Measurements from ENCODE around the gene PLXNA3.

PLXNA3 gene

DNA sequence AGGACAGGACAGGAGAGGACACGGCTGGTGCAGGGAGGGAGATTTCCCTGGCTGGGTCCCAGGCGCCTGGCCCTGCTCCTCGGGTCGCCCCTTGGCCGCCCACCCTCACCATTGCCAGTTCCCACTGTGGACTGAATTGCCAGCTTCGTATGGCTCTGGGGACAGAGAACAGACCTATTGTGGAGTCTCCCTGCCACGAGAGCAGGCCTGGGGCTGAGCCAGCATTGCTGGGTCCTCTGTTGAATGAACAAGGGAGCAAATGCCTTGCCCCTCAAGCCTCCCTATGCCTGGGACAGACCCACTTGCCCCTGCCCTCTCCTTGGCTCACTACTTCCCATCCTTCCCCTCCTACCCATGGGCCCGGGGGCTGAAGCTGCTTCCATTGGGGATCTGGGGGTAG is 4.3 kb downstream of the PLXNA3 start:
- no peak for DNase-seq

DNA sequence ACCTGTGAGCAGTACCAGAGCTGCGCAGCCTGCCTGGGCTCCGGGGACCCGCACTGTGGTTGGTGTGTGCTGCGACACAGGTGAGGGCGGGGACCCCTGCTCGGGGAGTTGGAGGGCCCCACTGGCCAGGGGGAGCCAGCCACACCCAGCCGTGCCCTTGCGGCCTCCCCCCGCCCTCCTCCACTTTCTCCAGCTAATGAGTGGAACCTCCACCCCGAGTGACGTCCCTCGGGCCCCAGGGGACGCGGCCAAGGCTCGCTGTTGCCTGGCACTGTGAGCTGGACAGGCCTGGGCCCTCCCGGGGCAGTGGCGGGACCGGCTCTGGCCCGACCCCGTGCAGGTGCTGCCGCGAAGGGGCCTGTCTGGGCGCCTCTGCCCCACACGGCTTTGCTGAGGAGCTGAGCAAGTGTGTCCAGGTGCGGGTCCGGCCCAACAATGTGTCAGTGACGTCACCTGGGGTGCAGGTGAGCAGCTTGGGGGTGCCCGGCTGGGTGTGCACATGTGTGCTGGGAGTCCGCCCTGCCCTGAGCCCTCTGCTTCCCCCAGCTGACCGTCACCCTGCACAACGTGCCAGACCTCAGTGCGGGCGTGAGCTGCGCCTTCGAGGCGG is 5.6 kb downstream of the PLXNA3 start:
- no peak for DNase-seq

DNA sequence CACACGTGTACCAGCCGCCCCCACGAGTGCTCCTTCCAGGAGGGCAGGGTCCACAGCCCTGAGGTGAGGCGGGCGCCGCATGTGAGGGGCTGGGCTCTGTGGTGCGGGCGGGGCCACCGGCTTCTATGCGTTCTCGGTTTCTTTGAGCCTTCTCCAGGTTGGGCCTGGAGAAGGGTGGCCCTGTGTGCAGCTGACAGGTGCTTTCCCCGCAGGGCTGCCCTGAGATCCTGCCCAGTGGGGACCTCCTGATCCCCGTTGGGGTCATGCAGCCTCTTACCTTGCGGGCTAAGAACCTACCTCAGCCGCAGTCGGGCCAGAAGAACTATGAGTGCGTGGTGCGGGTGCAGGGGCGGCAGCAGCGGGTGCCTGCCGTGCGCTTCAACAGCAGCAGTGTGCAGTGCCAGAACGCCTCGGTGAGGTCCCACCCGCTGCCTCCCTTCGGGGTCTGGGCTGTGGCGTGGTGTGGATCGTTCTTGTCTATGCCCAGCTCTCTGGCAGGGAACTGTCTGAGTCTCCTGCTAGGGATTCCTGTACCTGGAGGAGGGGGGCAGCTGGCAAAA is 6.8 kb downstream of the PLXNA3 start:
- no peak for DNase-seq

DNA sequence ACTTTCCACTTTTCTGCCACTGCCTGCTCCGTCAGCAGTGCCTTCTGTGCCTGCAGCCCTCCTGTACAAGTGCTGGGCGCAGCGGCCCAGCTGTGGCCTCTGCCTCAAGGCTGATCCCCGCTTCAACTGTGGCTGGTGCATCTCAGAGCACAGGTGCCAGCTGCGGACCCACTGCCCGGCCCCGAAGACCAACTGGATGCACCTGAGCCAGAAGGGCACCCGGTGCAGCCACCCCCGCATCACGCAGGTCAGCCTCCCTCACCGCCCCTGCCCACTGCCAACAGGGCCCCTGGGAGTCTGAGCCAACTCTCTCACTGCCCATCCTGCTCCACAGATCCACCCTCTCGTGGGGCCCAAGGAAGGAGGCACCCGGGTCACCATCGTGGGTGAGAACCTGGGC is 7.5 kb downstream of the PLXNA3 start:
- no peak for DNase-seq

DNA sequence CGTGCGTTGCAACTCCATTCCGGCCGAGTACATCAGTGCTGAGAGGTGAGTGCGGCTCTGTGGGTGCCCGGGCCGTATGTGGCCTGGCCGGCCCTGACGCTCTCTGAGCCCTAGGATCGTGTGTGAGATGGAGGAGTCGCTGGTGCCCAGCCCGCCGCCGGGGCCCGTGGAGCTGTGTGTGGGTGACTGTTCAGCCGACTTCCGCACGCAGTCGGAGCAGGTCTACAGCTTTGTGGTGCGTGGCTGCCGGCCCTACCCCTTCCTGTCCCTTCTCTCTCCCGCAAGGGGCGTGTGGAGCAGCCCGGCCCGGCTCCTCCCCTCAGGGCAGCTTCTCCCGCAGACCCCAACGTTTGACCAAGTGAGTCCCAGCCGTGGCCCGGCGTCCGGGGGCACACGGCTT is 8.0 kb downstream of the PLXNA3 start:
- DNase-seq, result no peak

DNA sequence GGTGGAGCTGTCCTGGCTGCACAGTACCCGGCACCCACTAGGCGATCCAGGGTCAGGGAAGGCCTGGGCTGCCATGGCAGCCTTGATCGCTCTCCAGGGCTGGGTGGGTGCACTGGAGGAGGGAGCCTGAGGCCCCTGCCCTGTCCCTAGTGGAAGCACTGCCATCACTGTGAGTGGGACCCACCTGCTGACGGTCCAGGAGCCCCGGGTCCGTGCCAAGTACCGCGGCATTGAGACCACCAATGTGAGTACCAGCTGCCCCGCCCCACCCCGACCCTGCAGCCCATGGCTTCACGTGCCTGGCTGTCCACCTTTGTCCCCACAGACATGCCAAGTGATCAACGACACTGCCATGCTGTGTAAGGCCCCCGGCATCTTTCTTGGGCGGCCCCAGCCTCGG is 8.8 kb downstream of the PLXNA3 start:
- DNase-seq, result no peak

DNA sequence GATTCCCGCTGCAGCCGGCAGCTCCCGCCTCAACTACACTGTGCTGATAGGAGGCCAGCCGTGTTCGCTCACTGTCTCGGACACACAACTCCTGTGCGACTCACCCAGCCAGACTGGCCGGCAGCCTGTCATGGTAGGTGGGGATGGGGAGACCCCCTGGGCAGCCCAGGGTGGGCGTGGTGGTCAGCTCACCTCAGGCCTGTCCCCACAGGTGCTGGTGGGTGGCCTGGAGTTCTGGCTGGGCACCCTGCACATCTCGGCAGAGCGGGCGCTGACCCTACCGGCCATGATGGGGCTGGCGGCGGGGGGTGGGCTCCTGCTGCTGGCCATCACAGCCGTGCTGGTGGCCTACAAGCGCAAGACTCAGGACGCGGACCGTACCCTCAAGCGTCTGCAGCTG is 9.5 kb downstream of the PLXNA3 start:
- no peak for DNase-seq

DNA sequence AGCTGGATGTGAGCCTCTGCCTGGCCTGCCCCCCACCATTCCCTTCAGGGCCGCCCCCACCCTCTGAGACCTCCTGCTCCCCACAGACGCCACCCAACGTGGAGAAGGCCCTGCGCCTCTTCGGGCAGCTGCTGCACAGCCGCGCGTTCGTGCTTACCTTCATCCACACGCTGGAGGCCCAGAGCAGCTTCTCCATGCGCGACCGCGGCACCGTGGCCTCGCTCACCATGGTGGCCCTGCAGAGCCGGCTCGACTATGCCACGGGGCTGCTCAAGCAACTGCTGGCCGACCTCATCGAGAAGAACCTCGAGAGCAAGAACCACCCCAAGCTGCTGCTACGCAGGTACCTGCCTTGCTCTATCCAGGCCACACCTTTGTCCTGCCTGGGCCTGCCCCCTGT is 10.1 kb downstream of the PLXNA3 start:
- DNase-seq, result no peak

DNA sequence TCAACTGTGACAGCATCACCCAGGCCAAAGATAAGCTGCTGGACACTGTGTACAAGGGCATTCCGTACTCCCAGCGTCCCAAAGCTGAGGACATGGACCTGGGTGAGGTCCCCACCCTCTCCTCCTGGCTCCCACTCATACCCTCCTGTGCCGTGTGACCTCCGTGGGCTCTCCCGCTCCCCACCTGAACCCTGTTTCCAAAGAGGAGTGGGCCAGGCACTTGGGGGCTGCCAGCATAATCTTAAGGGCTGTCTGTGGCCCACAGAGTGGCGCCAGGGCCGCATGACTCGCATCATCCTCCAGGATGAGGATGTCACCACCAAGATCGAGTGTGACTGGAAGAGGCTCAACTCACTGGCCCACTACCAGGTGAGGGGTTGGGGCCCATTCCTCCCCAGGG is 11.0 kb downstream of the PLXNA3 start:
- DNase-seq, result no peak

DNA sequence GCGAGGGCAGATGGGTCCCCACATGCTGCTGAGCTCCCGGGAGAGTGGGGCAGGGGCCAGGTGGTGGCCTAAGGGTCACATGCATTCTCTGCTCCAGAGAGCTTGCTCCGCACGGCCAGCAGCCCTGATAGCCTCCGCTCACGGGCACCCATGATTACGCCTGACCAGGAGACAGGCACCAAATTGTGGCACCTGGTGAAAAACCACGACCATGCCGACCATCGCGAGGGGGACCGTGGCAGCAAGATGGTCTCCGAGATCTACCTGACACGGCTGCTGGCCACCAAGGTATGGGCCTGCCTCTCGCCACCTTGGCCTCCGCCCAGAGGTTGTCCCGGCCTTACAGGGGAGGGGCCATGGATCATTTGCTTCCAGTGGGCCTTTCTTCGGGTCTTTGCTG is 11.8 kb downstream of the PLXNA3 start:
- DNase-seq, result no peak

DNA sequence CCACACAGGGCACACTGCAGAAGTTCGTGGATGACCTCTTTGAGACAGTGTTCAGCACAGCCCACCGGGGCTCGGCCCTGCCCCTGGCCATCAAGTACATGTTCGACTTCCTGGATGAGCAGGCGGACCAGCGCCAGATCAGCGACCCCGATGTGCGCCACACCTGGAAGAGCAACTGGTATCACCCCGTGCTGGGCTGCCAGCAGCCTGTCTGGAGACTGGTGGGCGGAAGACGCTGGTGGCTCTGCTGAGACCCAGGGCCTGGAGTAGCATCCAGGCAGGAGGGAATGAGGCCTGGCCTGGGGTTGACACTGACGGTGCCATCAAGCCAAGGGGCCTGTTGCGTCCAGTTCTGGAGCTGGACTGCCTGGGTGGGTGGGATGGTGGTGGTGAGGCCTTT is 12.4 kb downstream of the PLXNA3 start:
- no peak for DNase-seq

DNA sequence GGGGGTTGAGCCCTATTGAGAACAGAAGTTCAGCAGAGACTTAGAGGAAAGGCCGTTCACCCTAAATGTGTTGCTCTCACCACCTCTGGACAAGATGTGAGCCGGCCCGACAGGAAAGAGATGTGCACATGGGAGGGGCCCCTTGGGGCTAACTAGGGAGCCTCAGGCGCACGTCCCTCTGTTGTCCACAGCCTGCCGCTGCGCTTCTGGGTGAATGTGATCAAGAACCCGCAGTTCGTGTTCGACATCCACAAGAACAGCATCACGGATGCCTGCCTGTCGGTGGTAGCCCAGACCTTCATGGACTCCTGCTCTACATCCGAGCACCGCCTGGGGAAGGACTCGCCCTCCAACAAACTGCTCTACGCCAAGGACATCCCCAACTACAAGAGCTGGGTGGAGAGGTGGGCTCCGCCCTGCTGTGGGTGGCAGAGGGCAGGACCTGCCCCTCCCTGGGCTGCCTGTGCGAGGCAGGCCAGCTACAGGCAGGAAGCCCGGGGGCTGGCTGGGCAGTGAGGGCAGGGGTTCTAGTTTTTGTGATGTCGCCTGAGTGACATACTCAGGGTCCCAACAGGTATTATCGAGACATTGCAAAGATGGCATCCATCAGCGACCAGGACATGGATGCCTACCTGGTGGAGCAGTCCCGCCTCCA is 13.0 kb downstream of the PLXNA3 start:
- DNase-seq, result no peak

DNA sequence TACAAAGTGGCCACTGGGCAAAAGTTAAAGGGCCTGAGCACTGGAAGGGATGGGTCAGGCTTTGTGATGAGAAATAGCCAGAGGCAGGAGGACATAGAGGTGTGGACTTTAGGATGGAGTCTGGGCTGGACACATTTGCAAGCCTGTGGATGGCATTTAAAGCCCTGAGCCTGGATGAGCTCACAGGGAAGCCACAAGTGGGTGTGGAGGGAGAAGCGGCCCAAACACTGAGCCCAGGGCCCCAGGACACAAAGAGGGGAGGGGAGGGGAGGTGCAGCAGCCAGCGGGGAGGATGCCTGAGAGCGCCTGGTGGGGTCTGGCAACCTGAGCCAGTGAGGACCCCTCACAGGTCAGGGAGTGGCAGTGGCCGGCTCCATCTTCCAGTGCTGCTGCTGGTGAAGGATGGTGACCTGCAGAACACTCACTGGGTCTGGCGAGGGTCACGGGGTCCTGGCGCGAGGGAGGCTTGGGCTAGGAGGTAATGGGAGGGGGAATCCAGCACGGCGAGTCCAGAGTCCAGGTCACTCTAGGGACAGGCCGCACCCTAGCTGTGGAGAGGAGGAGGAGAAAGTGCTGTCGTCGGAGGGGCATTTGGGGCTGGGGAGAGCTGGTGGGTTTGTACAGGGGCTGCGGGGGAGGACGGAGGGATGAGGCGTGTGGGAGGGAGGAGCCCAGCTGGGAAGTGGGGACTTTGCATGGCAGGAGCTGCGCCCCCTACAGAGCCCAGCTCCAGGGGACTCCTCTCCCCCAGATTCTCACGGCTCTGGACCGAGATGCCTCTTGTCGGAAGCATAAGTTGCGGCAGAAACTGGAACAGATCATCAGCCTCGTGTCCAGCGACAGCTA is 14.0 kb downstream of the PLXNA3 start:
- no peak for DNase-seq

DNA sequence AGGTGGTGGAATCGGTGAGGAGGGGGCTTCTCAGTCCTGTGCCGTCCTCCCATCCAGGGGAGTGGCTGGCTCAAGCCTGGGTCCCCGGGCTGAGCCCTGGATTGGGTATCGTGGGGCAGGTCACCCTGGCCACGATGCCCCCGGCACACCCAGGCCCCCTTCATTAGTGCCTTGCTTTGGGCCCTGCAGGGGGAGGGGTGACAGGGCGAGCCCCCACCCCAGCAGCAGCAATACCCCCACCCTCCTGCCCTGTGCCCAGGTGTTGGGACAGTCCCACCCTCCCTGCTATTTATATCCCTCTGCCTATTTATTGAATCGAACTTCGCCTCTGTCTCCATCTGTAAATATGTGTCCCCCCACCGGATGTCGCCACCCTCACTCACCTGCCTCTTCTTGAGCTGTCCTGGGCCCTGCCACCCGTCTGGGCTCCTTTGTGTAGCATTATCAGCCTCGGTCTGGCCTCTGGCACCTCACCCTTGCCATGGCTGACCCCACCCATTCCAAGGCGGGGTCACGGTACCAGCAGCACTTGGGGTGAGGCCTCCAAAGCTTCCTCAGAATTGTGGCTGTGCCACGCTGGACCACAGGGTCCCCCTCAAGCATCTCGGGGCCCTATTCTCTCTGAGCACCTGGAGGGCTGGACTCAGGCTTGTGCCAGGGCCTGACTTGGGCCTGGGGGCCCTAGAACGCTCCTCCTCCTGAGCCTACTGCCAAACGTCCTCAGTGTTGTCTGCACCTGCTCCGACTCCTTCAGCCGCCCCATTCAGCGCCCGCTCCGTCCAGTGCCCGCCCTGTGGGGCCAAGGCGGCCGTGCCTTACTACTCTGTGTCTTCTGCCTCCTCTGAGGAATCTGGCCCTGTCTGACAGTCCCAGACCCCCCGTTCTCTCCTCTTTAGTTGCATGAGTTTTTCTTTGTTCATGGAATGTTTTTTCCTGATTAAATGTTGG is 14.9 kb downstream of the PLXNA3 start:
- no peak for DNase-seq

DNA sequence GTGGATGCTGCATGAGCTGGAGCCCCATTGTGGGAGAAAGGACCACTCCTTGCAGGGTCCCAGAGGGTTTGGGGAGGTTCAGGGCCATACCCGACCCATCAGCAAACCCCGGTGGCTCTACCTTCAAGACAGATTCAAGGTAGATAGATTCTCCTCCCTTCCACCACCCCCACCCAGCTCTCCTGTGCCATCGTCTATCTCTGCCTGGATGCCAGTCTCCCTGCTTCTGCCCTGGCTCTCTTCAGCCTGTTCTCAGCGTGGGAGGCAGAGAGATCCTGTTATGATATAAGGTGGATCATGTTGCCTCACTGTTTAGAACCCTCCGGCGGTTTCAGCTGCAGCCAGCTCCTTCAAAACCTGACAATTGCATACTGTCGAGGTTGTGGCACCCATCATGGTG is 15.6 kb downstream of the PLXNA3 start:
- DNase-seq, result no peak

DNA sequence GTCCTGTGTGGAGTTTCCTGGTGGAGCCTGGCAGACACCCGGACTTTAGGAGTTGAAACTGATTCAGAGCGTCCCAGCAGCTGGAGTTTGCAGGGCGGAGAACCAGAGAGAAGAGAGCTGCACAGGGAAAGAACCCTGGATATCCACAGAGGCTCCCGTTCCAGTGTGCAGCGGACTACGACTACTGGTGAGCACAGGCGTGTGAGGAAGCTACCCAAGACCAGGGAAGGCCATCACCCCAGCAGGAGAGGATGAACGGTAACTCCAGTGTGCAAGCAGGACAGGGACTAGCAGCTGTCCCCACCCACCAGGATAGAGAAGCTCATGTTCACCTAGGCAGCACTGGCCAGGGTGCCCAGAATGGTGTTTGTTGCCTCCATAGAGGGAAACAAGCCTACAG is 18.7 kb downstream of the PLXNA3 start:
- DNase-seq, result no peak

DNA sequence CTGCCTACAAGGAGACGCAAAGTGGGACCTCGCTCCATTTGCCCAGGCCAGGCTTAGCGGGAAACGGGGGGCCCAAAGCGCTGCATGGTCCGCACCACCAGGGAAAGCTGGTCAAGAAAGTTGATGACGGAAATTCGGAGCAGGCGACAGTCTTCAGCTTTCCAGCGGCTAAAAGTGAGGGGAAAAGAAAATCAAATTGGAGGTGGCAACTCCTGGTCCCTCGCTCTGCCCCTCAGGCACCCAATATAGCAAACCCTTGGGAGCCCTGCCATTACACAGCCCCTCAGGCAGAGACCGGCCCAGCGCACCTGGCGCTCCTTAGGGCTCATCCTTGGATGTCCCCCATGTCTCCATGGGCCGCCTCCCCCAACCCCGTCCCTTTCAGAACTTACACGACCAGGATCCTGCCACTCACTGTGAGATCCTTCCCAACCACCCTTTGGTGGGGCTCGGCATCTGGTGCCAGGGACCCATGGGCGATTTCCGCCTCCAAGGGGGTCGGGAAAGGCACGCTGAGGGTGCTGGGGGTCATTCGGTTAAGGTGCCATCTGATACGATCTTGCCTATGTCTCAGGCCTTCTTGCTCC is 19.9 kb downstream of the PLXNA3 start:
- DNase-seq, result no peak

DNA sequence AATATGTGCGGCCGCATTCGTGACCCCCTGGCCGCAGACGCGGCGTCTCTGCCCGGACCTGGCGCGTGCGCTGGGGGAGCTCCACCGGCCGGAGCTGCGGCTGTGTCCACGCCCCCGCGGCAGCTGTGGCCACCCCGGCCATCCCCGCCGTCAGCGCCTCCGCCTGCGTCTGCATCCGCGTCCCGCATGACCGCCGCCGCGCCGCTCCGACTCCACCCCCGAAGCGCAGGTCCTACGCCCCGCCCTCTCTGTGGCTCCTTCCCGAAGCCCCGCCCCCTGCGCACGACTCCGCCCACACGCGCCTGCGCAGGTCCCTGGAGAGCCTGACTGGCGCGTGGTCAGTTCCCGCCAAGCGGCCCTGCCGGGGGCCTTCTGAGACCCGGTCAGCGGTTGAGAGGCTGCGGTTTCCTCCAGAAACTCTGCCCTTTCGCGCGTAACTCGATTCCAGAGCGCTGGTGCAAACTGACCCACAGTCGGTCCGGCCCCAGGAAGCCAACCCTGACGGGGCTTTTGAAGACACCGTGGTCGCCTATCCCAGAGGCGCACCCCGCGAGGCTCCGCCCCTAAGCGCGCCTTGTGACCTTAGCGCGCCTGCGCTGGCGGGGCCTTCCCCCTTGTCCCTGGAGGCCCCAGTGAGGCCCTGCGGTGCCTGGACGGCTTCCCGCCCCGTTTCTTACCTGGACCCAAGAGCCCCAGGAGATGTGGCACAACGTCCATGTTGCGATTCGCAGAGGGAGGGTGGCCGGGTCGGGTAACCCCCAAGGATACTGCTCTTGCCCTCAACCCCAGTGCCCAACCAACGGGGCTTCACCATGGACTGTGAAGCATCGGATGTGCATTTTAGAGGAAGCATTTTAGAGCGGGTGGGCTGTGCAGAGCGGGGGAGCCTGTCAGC is 20.9 kb downstream of the PLXNA3 start, which contains the start of gene LAGE3:
TSS of gene LAGE3 (minus strand) at position 554 of the 895 bp plus-strand sequence. CDS start at position 188, 366 bp downstream.
- DNase-seq, result peak; percentile 96 to 97

DNA sequence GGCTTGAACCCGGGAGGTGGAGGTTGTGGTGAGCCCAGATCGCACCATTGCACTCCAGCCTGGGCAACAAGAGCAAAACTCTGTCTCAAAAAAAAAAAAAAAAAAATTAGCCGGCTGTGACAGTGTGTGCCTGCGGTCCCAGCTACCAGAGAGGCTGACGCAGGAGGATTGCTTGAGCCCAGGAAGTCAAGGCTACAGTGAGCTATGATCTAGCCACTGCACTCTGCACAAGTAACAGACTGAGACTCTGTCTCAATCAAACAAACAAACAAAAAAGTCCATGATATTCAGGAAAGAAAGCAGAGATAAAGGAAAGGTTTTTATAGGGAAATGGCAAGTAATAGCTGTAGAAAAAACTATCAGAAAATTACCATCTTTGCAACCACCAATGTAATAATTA is 23.1 kb downstream of the PLXNA3 start:
- no peak for DNase-seq

DNA sequence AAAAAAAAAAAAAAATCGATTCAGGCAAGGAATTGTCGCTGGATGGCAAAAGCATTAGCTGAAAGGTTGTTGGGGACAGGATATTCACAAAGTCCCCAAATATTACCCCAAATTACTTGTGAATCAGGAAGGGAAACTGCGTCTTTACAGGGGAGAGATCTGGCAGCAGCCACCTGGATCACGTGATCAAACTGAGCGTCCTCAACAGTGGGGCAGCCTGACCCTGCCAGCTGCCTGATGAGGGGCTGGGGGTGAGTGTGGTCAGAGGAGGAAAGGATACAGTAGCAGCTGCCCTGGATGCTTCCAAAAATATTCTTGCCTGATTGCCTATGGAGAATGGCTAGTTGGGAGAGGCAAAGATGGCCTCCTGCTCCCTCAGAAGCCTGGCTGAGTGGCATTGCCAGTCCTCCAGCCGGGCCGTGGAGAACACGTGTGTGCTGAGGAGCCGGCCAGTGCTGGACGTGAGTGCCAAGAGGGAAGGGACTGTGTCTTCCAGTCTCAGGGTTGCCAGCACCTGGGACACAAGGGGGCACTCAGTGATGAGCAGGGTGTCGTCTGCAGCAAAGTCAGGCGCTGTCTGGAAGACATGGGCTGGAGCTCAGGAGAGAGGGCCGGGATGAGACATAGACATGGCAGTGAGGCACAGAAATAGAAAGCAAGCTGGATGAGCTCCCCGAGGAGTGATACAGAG is 24.0 kb downstream of the PLXNA3 start:
- DNase-seq, result no peak

Measured in activated T-cell treated with anti-CD3 and anti-CD28 coated beads, Interleukin-2, amount 50 U/mL, for 48 hours (primary cell).